HepG2 (cell line): ENCODE data around the gene SMARCA2. TPM values are rescaled to one million over a fixed set of nuclear protein-coding genes. Genes with fewer than 3 reads are reported as not detected.

Experiments
- ATAC-seq: fragments of 200-7000 bp; cut with Tn5 transposase; 3 replicates; pipeline ENCODE4 v1.9.1; 2020; ENCODE audit warnings: mild to moderate bottlenecking, moderate library complexity
- BruUV-seq: library from RNA; stranded (reverse); fragments of 400-500 nt; replicated peaks from 2 replicates; lab custom pipeline; 2021; lab: Mats Ljungman, UMichigan
- CTCF ChIA-PET: fragments of 300-600 bp; formaldehyde crosslinking; extraction: SDS; loops from one replicate; lab custom pipeline; 2021; ENCODE audit warnings: low total read pairs, inconsistent platforms, low intra/inter-chr PET ratio; lab: Yijun Ruan, JAX
- POLR2A ChIA-PET: fragments of 350-600 bp; sonication (Branson Sonifier 250); formaldehyde crosslinking; loops from one replicate; lab custom pipeline; 2020; ENCODE audit warnings: antibody characterized with exemption, inconsistent platforms; lab: Yijun Ruan, JAX
- DNase-seq: peaks from one replicate; pipeline ENCODE4 v3.0.0-alpha.2; 2015; ENCODE audit warnings: low spot score
- FAIRE-seq: peaks from 3 replicates; lab custom pipeline; 2011; peaks lifted over from hg19 to GRCh38; lab: Jason Lieb, UNC
- H2AFZ ChIP-seq: one replicate; pipeline ENCODE4 v1.6.1; 2011; ENCODE audit warnings: low read length, inconsistent platforms
- H3K27ac ChIP-seq: fragments of 300-600 bp; 3 replicates; pipeline ENCODE4 v1.8.0; 2011; ENCODE audit warnings: mixed run types, mild to moderate bottlenecking, mixed read lengths, low read length, inconsistent platforms; ENCODE audit not compliant: insufficient read depth; ENCODE audit errors: extremely low read length
- H3K27me3 ChIP-seq, 2 experiments: fragments of 200-600 bp in 1 of 2; 2 replicates in 1 of 2; 3 replicates in 1 of 2; pipeline versions ENCODE4 v1.6.0 to v1.8.0; 2011; ENCODE audit warnings: low read length in 2 of 2, mild to moderate bottlenecking in 2 of 2, moderate library complexity in 2 of 2, inconsistent platforms in 1 of 2; ENCODE audit not compliant: insufficient read depth in 2 of 2, control insufficient read depth in 1 of 2
- H3K36me3 ChIP-seq, 2 experiments: fragments of 200-600 bp in 1 of 2; replicated peaks in 1 of 2; 2 replicates in 1 of 2; 3 replicates in 1 of 2; pipeline versions ENCODE4 v1.5.1 to v1.8.0; 2011; ENCODE audit warnings: low read length in 2 of 2, inconsistent platforms in 1 of 2; ENCODE audit not compliant: insufficient read depth in 2 of 2, control insufficient read depth in 1 of 2
- H3K4me1 ChIP-seq: 2 replicates; pipeline ENCODE4 v1.5.1; 2012; ENCODE audit warnings: low read length, inconsistent platforms; ENCODE audit not compliant: insufficient read depth
- H3K4me2 ChIP-seq: 2 replicates; pipeline ENCODE4 v1.6.0; 2011; ENCODE audit warnings: low read depth, low read length, inconsistent platforms
- H3K4me3 ChIP-seq, 3 experiments: fragments of 200-600 bp in 1 of 3; sonication (generic), shearing (Covaris generic) in 1 of 3; replicated peaks in 1 of 3; 2 replicates each; pipeline ENCODE4 v1.5.1; 2011 to 2016; ENCODE audit warnings: low read length in 3 of 3, inconsistent platforms in 2 of 3, low read depth in 2 of 3, mild to moderate bottlenecking in 2 of 3, control low read depth in 1 of 3, mixed read lengths in 1 of 3; ENCODE audit not compliant: insufficient read depth in 1 of 3
- H3K79me2 ChIP-seq: one replicate; pipeline ENCODE4 v1.6.1; 2011; ENCODE audit warnings: low read length, inconsistent platforms; ENCODE audit not compliant: insufficient read depth
- H3K9ac ChIP-seq: 2 replicates; pipeline ENCODE4 v1.6.0; 2011; ENCODE audit warnings: mild to moderate bottlenecking, low read depth, low read length, inconsistent platforms; ENCODE audit not compliant: insufficient read depth
- H3K9me3 ChIP-seq: 2 replicates; pipeline ENCODE4 v1.5.1; 2012; ENCODE audit warnings: mild to moderate bottlenecking, low read length
- H4K20me1 ChIP-seq: 2 replicates; pipeline ENCODE4 v1.6.0; 2011; ENCODE audit warnings: inconsistent platforms, mild to moderate bottlenecking, low read length, moderate library complexity; ENCODE audit not compliant: insufficient read depth
- HNF4A ChIP-seq: sonication (generic); formaldehyde crosslinking; IDR thresholded peaks from 2 replicates; pipeline ENCODE4 v1.4.0; 2020; ENCODE audit warnings: missing genetic modification reagents
- ISL2 ChIP-seq: sonication (generic); formaldehyde crosslinking; IDR thresholded peaks from 2 replicates; pipeline ENCODE4 v1.5.0; 2020; ENCODE audit warnings: missing genetic modification reagents
- SP4 ChIP-seq: sonication (generic); formaldehyde crosslinking; IDR thresholded peaks from 2 replicates; pipeline ENCODE4 v1.8.1; 2023; ENCODE audit warnings: mild to moderate bottlenecking, missing genetic modification reagents
- XRCC5 ChIP-seq: fragments of 200-400 bp; formaldehyde crosslinking; optimal IDR thresholded peaks from 2 replicates; pipeline ENCODE3; 2017; ENCODE audit warnings: mild to moderate bottlenecking, low read length
- ZBTB42 ChIP-seq: sonication (generic); formaldehyde crosslinking; IDR thresholded peaks from 2 replicates; pipeline ENCODE4 v1.5.0; 2020; ENCODE audit warnings: mild to moderate bottlenecking, missing genetic modification reagents
- ZNF574 ChIP-seq: sonication (generic); formaldehyde crosslinking; IDR thresholded peaks from 2 replicates; pipeline ENCODE4 v1.4.0; 2020; ENCODE audit warnings: missing genetic modification reagents
- ZNF629 ChIP-seq: sonication (generic); formaldehyde crosslinking; conservative IDR thresholded peaks from 2 replicates; pipeline ENCODE4 v1.5.0; 2020; ENCODE audit warnings: missing genetic modification reagents
- ZNF83 ChIP-seq: sonication (generic); formaldehyde crosslinking; IDR thresholded peaks from 2 replicates; pipeline ENCODE4 v1.4.0; 2020; ENCODE audit warnings: missing genetic modification reagents, mild to moderate bottlenecking, borderline replicate concordance
- WGBS: methylation state at CpG from one replicate; pipeline ENCODE4 v1.1.6; 2017; ENCODE audit warnings: low lambda C conversion rate; 5-methylcytosine and 5-hydroxymethylcytosine counted together
- in situ Hi-C: cut with HindIII; loops from 2 replicates; pipeline ENCODE4 v1.10.0; 2017; ENCODE audit warnings: low pct_unique_long_range_greater_than_20kb; ENCODE audit not compliant: extremely low pct_ligation_motif_present
- intact Hi-C: fragments of 100-400 bp; cut with micrococcal nuclease; formaldehyde crosslinking; loops from one replicate; pipeline ENCODE4 v1.10.0; 2022; ENCODE audit not compliant: unreplicated experiment
- polyA plus RNA-seq, 8 experiments: library from polyadenylated mRNA; depleted of rRNA in 3 of 8; stranded (reverse) in 7 of 8; unstranded in 1 of 8; fragments of >200 nt; fragmentation: Illumina TruSeq in 4 of 8; extraction: Trizol in 4 of 8; gene quantifications; 2 replicates each; pipeline versions ENCODE4 v1.2.1 to v1.2.3, GENCODE V29; 2011 to 2016; ENCODE audit warnings: low read depth in 4 of 8, missing spikeins in 1 of 8, mixed read lengths in 1 of 8; ENCODE audit not compliant: insufficient read depth in 1 of 8
- total RNA-seq, 5 experiments: library from RNA; depleted of rRNA; stranded (reverse); fragments of >200 nt; fragmentation: Illumina TruSeq; extraction: Trizol; gene quantifications; 2 replicates each; pipeline ENCODE4 v1.2.3, GENCODE V29; 2016; ENCODE audit warnings: low read depth in 1 of 5
- TF ChIP-seq, protein P1 (sequence below): sonication (generic); formaldehyde crosslinking; IDR thresholded peaks from 2 replicates; pipeline ENCODE4 v1.5.0; 2020; ENCODE audit warnings: mild to moderate bottlenecking, missing genetic modification reagents
- TF ChIP-seq, protein P2 (sequence below): IDR thresholded peaks from 2 replicates; pipeline ENCODE4 v1.4.0; 2020; ENCODE audit warnings: mild to moderate bottlenecking, missing genetic modification reagents
- TF ChIP-seq, protein P3 (sequence below): sonication (generic); IDR thresholded peaks from 2 replicates; pipeline ENCODE4 v1.6.1; 2016; ENCODE audit warnings: low read depth, borderline replicate concordance

Gene SMARCA2
- total and polyA plus RNA-seq, 2 of the 13 experiments (the other 11 are each of a cell fraction or from before 2014, with no cell fraction given), result 22.5 to 23.7 TPM

- peak overlapping the region; percentile 95 for H2AFZ ChIP-seq
- no peaks in the 10 kb centered on the region for H3K9me3 ChIP-seq
- H3K4me3 ChIP-seq, result peak overlapping the region; percentile 57 to 73 (median 65)
- BruUV-seq, result no TSS peak
- no peaks in the 10 kb centered on the region for H3K36me3 ChIP-seq
- H4K20me1 ChIP-seq, result no peaks in the 10 kb centered on the region
- CTCF ChIA-PET, result no interaction called here
- H3K4me2 ChIP-seq, result peak overlapping the region; percentile 100
- DNase-seq (peak; percentile 51), FAIRE-seq (peak; percentile 56), ATAC-seq (peak; percentile 93)
- H3K27ac ChIP-seq, result no peak overlapping the region
- WGBS, result under 1% methylated on average over 18 of the region's 38 CpGs
- H3K4me1 ChIP-seq, result peaks cover 22% of the 10 kb centered on the region
- H3K27me3 ChIP-seq, result peaks cover 0 to 15% of the 10 kb centered on the region in 2 experiments; a peak in 1 of 5 replicates
- intact Hi-C loops, result no loop called here
- in situ Hi-C loops, result no loop called here
- H3K79me2 ChIP-seq, result no peaks in the 10 kb centered on the region
- H3K9ac ChIP-seq, result peak overlapping the region; percentile 47
- POLR2A ChIA-PET, result no interaction called here
- TF ChIP-seq SP4 (CRISPR knock-in tag) (peak; percentile 54; the same call in 1 of the 2 replicates), ISL2 (peak; percentile 49; the same call in 1 of the 2 replicates), ZNF83 (no peak), ZNF629 (CRISPR knock-in tag) (no peak), ZBTB42 (no peak), XRCC5 (peak; percentile 99), ZNF574 (CRISPR knock-in tag) (peak; percentile 72), HNF4A (peak; percentile 38)
- TF ChIP-seq, protein P1, sequence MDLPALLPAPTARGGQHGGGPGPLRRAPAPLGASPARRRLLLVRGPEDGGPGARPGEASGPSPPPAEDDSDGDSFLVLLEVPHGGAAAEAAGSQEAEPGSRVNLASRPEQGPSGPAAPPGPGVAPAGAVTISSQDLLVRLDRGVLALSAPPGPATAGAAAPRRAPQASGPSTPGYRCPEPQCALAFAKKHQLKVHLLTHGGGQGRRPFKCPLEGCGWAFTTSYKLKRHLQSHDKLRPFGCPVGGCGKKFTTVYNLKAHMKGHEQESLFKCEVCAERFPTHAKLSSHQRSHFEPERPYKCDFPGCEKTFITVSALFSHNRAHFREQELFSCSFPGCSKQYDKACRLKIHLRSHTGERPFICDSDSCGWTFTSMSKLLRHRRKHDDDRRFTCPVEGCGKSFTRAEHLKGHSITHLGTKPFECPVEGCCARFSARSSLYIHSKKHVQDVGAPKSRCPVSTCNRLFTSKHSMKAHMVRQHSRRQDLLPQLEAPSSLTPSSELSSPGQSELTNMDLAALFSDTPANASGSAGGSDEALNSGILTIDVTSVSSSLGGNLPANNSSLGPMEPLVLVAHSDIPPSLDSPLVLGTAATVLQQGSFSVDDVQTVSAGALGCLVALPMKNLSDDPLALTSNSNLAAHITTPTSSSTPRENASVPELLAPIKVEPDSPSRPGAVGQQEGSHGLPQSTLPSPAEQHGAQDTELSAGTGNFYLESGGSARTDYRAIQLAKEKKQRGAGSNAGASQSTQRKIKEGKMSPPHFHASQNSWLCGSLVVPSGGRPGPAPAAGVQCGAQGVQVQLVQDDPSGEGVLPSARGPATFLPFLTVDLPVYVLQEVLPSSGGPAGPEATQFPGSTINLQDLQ (CRISPR knock-in tag), result 0 out of 2 replicates have a peak, but pooled peaks have one; percentile 40
- TF ChIP-seq, protein P2, sequence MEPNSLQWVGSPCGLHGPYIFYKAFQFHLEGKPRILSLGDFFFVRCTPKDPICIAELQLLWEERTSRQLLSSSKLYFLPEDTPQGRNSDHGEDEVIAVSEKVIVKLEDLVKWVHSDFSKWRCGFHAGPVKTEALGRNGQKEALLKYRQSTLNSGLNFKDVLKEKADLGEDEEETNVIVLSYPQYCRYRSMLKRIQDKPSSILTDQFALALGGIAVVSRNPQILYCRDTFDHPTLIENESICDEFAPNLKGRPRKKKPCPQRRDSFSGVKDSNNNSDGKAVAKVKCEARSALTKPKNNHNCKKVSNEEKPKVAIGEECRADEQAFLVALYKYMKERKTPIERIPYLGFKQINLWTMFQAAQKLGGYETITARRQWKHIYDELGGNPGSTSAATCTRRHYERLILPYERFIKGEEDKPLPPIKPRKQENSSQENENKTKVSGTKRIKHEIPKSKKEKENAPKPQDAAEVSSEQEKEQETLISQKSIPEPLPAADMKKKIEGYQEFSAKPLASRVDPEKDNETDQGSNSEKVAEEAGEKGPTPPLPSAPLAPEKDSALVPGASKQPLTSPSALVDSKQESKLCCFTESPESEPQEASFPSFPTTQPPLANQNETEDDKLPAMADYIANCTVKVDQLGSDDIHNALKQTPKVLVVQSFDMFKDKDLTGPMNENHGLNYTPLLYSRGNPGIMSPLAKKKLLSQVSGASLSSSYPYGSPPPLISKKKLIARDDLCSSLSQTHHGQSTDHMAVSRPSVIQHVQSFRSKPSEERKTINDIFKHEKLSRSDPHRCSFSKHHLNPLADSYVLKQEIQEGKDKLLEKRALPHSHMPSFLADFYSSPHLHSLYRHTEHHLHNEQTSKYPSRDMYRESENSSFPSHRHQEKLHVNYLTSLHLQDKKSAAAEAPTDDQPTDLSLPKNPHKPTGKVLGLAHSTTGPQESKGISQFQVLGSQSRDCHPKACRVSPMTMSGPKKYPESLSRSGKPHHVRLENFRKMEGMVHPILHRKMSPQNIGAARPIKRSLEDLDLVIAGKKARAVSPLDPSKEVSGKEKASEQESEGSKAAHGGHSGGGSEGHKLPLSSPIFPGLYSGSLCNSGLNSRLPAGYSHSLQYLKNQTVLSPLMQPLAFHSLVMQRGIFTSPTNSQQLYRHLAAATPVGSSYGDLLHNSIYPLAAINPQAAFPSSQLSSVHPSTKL (CRISPR knock-in tag), result peak; percentile 54
- TF ChIP-seq, protein P3, sequence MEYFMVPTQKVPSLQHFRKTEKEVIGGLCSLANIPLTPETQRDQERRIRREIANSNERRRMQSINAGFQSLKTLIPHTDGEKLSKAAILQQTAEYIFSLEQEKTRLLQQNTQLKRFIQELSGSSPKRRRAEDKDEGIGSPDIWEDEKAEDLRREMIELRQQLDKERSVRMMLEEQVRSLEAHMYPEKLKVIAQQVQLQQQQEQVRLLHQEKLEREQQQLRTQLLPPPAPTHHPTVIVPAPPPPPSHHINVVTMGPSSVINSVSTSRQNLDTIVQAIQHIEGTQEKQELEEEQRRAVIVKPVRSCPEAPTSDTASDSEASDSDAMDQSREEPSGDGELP, result no peak
Measured at GRCh38 chr9:2241836-2242741, 226.9 kb downstream of the SMARCA2 start.
